Stomach smooth muscle (tissue), 2 donors: ENCODE results near the gene EEF1AKMT2.

Experiments
- H3K27ac ChIP-seq: one replicate; pipeline ENCODE4 v1.7.0; 2013; ENCODE audit warnings: mild to moderate bottlenecking, low read length, inconsistent platforms
- H3K27me3 ChIP-seq, 2 donors: one replicate each; pipeline ENCODE4 v1.7.0; 2013; ENCODE audit warnings: low read length in 2 of 2; ENCODE audit not compliant: insufficient read depth in 2 of 2, control insufficient read depth in 1 of 2
- H3K36me3 ChIP-seq, 2 donors: one replicate each; pipeline ENCODE4 v1.7.0; 2013; ENCODE audit warnings: low read length in 2 of 2; ENCODE audit not compliant: control insufficient read depth in 2 of 2, insufficient read depth in 2 of 2
- H3K4me1 ChIP-seq: one replicate; pipeline ENCODE4 v1.7.0; 2013; ENCODE audit warnings: low read length; ENCODE audit not compliant: control insufficient read depth, insufficient read depth
- H3K4me3 ChIP-seq, 2 donors: one replicate each; pipeline ENCODE4 v1.7.0; 2013; ENCODE audit warnings: low read length in 2 of 2
- H3K9ac ChIP-seq, 2 donors: one replicate each; pipeline ENCODE4 v1.7.0; 2013; ENCODE audit warnings: low read length in 2 of 2, mild to moderate bottlenecking in 1 of 2
- H3K9me3 ChIP-seq, 2 donors: one replicate each; pipeline ENCODE4 v1.7.0; 2013; ENCODE audit warnings: low read length in 2 of 2; ENCODE audit not compliant: control insufficient read depth in 2 of 2
- donor health status: healthy.
- donor health status: Pancreatic carcinoma.

The EEF1AKMT2 gene

DNA sequence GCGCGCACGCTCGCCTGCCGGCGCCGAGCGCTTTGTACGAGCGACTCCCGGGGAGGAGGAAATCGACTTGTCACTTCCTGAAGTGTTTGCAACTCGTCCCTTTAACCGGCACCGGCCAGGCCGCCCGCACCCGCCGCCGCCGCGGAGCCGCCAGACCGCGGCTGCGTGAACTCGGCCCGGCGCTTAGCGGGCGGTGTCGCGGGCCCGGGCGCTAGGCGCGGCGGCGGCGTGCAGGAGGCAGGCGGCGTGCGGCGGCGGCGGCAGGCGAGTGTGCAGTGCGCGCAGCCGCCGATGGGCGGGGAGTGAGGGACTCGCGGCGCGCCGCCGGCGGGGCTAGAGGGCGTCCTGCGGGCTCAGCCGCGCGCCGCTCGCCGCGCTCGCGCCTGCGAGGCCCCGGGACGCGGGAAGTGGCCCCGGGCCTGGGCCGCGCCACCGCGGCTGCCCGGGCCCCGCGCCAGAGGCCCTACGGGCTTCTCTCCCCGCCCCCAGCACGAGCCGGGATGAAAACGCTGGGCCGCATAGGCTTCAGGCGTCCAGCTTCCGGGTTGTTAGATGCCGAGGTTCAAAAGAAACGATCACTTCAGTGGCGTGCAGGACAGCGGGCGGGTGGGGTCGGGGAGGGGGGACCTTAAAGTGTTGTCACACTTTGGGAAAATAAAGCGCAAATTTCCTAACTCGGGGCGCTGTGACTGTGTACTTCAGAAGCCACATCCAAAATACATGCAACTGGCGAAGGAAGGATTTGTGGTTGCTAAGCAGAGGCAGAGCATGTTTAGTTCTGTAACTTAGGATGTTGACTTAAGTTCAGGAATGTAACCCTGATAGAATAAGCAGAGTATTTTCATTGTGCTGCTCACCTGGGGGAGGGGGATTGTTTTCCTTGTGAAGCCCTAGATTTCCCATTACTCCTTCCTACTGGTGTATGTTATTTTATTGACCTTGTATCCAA is 47.3 kb downstream of the EEF1AKMT2 start, which contains the start of gene FAM53B:
TSS of gene FAM53B (minus strand) at position 277 of the 949 bp plus-strand sequence. CDS start 37,665 bp downstream, outside the sequence.
- Histone ChIP-seq H3K4me1 (peaks cover 38% of the 10 kb centered on the region), H3K27me3 (no peaks in the 10 kb centered on the region), H3K9me3 (no peaks in the 10 kb centered on the region), H3K36me3 (peaks cover 0 to 2% of the 10 kb centered on the region in 2 donors), H3K27ac (peak within 1 kb of the TSS; percentile 6), H3K9ac (peak within 1 kb of the TSS; percentile 22 to 62), H3K4me3 (peak within 1 kb of the TSS; percentile 76 to 80)

DNA sequence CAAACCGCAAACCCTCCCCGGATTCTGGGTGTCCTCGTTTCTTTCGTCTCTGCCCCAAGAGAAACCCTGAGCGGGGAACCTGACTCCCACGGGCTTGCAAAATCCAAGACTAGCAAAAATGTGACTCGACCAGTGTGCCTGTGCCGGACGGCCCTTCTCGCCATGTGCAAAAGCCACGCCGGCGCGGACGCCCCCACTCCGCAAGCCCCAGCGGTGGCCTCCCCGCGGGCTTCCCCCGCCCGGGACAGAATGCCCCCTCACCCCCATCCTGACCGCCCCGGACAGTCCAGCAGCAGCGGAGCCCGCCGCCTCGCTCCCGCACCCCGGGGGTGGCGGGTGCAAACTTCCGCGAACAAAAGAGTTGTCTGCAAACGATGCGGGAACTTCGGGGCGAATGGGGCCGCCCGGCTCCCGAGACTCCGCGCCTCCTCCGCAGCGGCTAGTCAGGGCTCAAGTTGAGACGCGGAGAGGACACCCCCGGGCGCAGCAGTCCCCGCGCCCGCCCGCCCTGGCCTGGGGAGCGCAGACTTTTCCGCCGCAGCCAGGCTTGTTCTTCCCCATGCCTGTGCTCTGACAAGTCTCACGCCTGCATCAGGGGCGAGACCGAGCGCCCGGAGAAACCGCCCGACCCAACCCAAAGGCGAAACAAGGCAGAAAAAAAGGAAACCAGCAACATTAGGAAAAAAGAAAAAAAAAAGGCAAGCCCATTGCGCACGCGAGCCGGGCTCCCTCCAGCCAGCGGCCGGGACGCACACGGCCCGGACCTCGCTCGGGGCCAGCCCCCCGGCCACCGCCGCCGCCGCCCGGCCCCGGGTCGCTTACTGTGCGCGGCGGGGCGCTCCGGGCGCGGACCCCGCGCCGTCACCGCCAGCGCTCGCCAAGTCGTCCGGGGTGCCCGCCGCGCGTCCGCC is 48.2 kb downstream of the EEF1AKMT2 start:
- H3K9ac ChIP-seq, result peak overlapping the region; percentile 22 to 62
- H3K9me3 ChIP-seq, result no peaks in the 10 kb centered on the region
- H3K36me3 ChIP-seq, result peaks cover 0 to 2% of the 10 kb centered on the region in 2 donors
- H3K4me1 ChIP-seq, result peaks cover 48% of the 10 kb centered on the region
- peak overlapping the region; percentile 76 to 80 for H3K4me3 ChIP-seq
- no peaks in the 10 kb centered on the region for H3K27me3 ChIP-seq
- H3K27ac ChIP-seq, result no peak overlapping the region

DNA sequence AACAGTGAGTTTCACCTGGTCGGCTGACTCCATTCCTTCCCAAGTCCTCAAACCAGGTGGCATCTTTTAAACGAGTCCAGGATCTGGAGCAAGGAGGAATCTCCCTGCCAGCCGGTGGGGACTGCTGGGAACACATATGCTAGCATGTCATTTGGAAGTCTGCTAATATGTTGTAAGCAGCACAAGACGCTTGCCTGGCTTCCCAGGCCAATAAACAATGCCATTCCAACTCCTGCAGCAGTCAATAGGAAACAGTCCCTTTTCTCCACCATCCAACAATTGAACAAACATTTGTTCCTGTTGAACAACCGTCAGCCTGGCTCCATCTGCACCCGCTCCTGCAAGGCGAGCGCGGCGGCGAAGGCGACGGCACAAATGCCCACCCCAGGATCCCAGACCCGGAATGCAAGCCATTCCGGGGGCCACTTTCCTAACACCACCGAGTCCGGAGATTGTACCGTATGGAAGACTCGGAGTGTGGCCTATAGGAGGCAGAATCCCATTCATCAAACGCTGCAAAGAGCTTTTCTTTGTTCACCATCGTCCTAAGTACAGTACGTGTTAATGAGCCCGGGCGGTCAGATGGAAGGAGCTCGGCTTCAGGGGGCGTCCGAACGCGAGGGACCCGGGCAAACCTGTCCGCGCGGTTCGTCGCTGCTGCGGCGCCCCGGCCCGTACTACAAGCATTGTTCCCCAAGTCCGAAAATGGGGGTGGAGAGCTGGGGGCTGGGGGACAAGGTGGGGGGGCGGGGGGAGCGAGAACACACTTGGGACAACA is 49.1 kb downstream of the EEF1AKMT2 start:
- Histone ChIP-seq H3K9ac (peak overlapping the region; percentile 36 to 62), H3K4me3 (peak overlapping the region; percentile 76 to 80), H3K36me3 (no peaks in the 10 kb centered on the region), H3K4me1 (peaks cover 56% of the 10 kb centered on the region), H3K27ac (peak overlapping the region; percentile 8), H3K27me3 (no peaks in the 10 kb centered on the region), H3K9me3 (no peaks in the 10 kb centered on the region)

DNA sequence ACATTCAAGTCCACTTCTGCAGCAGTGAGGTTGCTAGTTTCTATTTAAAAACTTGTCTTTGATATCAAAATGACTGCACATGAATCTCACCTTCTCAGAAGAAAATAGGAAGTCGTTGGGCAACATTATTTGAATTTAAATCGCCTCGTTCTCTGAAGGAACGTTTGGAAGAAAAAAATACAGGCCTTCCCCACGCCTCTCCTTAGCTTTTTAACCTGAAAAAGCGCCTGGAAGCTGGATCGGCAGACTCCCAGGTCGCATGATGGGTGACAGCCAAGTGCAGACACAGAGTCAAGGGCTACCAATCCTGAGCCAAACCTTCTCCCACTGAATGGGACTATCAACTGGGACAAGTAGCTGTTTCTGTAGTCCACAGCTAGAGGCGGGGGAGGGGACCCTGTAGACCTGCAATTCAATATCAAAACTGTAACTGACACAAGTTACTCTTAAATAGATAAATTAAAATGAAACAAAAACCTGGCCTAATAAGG is 49.7 kb downstream of the EEF1AKMT2 start:
- no peaks in the 10 kb centered on the region for H3K9me3 ChIP-seq
- H3K27ac ChIP-seq, result peak overlapping the region; percentile 8
- peak overlapping the region; percentile 76 to 80 for H3K4me3 ChIP-seq
- H3K27me3 ChIP-seq, result no peaks in the 10 kb centered on the region
- peak overlapping the region in 1 of 2 donors; percentile 62 for H3K9ac ChIP-seq
- peaks cover 63% of the 10 kb centered on the region for H3K4me1 ChIP-seq
- no peaks in the 10 kb centered on the region for H3K36me3 ChIP-seq

DNA sequence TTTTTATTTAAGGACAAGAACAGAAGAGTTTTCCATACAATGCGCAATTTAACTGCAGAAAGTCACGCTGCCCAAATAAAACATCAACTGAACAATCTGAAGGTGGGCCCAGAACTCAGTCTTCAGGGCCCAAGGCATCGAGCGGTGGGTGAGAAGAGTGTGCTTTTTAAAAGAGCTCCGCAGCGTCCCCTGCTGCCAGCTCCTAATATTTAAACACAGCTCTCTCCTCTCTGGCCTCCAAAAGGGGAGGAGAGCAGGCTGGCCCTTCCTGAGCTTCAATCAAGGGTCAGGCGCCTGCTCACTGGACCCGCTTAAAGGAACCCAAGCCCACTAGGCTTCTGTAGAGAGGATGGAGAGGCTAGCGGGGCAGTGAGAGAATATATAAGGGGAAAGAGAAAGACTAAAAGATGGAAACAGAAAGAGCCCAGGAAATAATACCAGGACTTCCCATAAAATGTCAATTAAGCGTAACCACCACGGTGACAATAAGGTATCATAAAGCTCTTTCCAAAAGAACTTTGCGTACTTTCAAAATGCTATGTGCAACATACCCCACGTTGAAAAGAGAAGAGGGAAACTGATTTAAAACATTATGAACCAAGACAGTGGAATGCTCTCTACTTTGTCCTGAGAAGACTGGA is 50.3 kb downstream of the EEF1AKMT2 start:
- Histone ChIP-seq H3K9me3 (no peaks in the 10 kb centered on the region), H3K27me3 (no peaks in the 10 kb centered on the region), H3K27ac (peak overlapping the region; percentile 81), H3K9ac (peak overlapping the region; percentile 38 to 62), H3K4me1 (peaks cover 68% of the 10 kb centered on the region), H3K36me3 (no peaks in the 10 kb centered on the region), H3K4me3 (peak overlapping the region; percentile 44 to 60)

DNA sequence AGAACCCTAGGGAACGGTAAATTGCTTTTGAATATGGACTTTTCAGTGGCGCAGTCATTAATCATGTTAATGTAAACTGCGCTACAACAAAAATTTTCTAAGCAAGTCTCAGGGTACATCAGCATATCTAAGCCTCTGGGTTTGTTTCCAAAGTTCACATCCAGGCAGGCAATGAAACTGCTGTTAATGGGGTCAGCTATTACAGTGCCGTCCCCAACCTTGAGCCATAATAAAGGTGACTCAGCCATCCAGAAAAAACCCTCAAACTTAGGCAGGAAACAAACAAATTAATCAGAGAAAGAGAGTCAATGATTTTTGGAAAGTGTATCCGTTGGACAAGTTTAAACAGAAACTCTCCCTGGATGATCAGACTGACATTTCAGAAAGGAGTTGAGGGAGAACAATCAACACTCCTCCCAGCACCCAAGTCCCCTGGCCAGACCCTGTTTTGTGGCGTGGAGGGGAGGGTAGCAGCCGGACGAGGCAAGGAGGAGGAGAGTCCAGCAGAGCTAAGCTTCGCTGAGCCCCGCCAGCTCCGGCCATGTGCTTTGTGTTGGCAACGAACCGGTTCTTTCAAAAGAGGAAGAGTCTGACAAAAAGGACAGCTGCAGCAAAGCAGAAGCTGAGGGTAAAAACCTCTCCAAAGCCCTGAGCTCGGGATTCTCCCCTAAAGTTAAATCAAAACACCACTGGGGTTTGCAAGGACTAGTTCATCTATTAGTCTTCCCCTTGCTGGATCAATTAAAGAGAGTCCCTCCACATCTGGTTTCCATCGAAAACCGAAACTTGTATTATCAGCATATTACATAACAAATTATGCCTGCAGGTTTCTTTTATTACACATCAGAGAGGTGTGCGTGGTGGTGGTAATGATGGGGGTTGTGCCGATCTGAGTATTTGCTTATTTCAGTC is 51.1 kb downstream of the EEF1AKMT2 start:
- peak overlapping the region; percentile 45 to 62 for H3K9ac ChIP-seq
- H3K27ac ChIP-seq, result peak overlapping the region; percentile 81
- H3K4me3 ChIP-seq, result peak overlapping the region; percentile 44 to 60

DNA sequence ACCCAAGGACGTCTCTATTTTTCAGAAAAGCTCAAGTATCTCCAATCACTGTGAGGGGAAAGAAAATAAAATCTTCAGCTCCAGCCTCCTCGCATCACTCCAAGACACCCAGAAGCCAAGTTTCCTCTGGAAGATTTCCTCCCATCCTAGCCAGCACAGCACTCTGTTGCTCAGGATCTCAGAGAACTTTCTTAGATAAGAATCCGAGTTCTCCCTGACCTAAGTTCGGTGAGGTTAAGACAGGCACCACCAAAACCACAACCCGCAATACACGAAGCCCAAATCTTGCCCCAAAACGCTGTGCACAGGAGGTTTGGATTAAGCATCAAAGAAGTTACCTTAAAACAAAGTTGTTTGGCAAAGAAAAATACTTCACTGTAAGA is 51.7 kb downstream of the EEF1AKMT2 start:
- H3K27ac ChIP-seq, result peak overlapping the region; percentile 81
- H3K9ac ChIP-seq, result peak overlapping the region in 1 of 2 donors; percentile 45
- no peaks in the 10 kb centered on the region for H3K27me3 ChIP-seq
- no peaks in the 10 kb centered on the region for H3K9me3 ChIP-seq
- H3K36me3 ChIP-seq, result no peaks in the 10 kb centered on the region
- peak overlapping the region in 1 of 2 donors; percentile 37 for H3K4me3 ChIP-seq
- H3K4me1 ChIP-seq, result peaks cover 80% of the 10 kb centered on the region

More for the DNA sequence above, 51.1 kb downstream of the EEF1AKMT2 start:
- no peaks in the 10 kb centered on the region for H3K36me3 ChIP-seq
- H3K9me3 ChIP-seq, result no peaks in the 10 kb centered on the region
- peaks cover 76% of the 10 kb centered on the region for H3K4me1 ChIP-seq
- no peaks in the 10 kb centered on the region for H3K27me3 ChIP-seq

DNA sequence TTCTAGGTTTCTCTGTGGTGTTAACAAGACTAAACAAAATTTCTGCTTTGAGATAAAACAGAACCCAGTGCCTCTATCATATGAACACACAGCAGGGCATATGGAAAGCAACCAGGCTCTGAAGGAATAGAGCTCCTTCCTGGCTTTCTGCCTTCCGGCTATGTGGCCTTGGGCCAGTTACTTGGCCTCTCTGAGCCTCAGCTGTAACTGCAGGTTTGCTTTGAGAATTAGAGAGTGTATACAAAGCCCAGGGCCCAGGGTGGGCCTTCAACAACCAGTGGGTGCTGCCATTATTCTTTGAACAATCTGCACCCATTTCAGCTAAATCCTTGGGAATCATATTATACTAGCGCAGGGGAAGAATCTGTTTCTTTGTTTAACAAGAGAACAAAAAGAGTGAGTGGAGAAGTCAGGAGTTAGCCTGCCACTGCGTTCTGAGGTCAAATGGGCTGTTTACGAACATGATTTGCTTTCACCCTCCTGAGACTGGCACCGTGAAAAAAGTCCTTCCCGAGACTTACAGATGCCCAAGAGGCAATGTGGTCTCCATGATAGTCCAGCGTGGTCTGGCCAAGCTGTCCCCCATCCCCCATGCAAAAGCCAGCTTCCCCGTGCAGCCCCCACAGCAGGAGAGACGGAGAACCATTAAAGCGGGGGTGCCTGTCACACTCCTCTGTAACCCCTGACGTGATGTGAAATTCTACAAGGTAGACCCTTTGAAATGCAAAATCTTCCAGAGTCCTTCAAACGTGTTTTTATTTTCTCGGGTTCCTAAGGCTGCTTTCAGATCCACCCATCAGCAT is 52.4 kb downstream of the EEF1AKMT2 start:
- Histone ChIP-seq H3K9ac (peak overlapping the region in 1 of 2 donors; percentile 45), H3K4me1 (peaks cover 85% of the 10 kb centered on the region), H3K9me3 (no peaks in the 10 kb centered on the region), H3K4me3 (peak overlapping the region; percentile 37 to 44), H3K36me3 (no peaks in the 10 kb centered on the region), H3K27ac (peak overlapping the region; percentile 81), H3K27me3 (no peaks in the 10 kb centered on the region)
